ENCODE measurements around the gene SLC38A7. TPM values are rescaled to one million over a fixed set of nuclear protein-coding genes. Genes with fewer than 3 reads are reported as not detected.

Gene SLC38A7
- total RNA-seq, 1 experiment from 2014 or later: 9.8 TPM

DNA sequence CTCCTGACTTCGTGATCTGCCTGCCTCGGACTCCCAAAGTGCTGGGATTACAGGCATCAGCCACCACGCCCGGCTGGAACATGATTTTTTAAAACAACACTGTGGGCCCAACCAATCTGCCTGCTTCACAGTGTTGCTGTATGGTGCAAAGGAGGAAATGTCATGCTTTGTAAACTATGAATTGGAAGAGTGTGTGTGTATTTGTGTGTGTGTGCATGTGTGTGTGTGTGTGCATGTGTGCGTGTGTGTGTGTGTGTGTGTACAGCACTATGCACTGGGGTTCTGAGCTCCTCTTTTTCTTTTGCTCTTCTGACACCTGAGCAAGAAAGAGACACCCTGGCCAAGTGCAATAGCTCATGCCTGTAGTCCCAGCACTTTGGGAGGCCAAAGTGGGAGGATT lies 40.5 kb downstream of the SLC38A7 start:
- DNase-seq (ENCODE audit: low read depth, low spot score) (no peak), ATAC-seq (no peak)
- ChIA-PET POLR2A (no interaction called here), CTCF (no interaction called here), RAD21 (ENCODE audit: low non-redundant PET in 1 of 2, low total read pairs in 2 of 2, uncharacterized antibody in 2 of 2, unreplicated experiment in 2 of 2) (no interaction called here)
- no peaks in the 10 kb centered on the region for H4K20me1 ChIP-seq (ENCODE audit: insufficient read depth)
- no peak overlapping the region for H3K4me2 ChIP-seq (ENCODE audit: low read length)
- no peaks in the 10 kb centered on the region for H3K9me2 ChIP-seq (ENCODE audit: insufficient read depth)
- peaks cover 0 to 6% of the 10 kb centered on the region in 2 experiments; a peak in 2 of 4 replicates for H3K4me1 ChIP-seq (ENCODE audit: control insufficient read depth in 1 of 2, insufficient read depth in 2 of 2, low read length in 2 of 2)
- H3K36me3 ChIP-seq (ENCODE audit: control insufficient read depth in 1 of 2, insufficient read depth in 2 of 2, low read length in 2 of 2): no peaks in the 10 kb centered on the region
- no peaks in the 10 kb centered on the region for H3K9me3 ChIP-seq (ENCODE audit: control insufficient read depth in 1 of 2, insufficient read depth in 1 of 2, low read depth in 1 of 2, low read length in 2 of 2)
- H3K27ac ChIP-seq (ENCODE audit: low read depth, low read length): no peak overlapping the region
- BruUV-seq (replicated peaks): no TSS peak
- no peak for TF ChIP-seq YY1 (IDR thresholded peaks at IDR 0.05; ENCODE audit: extremely low read depth, insufficient replicate concordance, low read depth, low read length)
- TF ChIP-seq, protein P1, sequence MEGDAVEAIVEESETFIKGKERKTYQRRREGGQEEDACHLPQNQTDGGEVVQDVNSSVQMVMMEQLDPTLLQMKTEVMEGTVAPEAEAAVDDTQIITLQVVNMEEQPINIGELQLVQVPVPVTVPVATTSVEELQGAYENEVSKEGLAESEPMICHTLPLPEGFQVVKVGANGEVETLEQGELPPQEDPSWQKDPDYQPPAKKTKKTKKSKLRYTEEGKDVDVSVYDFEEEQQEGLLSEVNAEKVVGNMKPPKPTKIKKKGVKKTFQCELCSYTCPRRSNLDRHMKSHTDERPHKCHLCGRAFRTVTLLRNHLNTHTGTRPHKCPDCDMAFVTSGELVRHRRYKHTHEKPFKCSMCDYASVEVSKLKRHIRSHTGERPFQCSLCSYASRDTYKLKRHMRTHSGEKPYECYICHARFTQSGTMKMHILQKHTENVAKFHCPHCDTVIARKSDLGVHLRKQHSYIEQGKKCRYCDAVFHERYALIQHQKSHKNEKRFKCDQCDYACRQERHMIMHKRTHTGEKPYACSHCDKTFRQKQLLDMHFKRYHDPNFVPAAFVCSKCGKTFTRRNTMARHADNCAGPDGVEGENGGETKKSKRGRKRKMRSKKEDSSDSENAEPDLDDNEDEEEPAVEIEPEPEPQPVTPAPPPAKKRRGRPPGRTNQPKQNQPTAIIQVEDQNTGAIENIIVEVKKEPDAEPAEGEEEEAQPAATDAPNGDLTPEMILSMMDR (IDR thresholded peaks at IDR 0.05 in 2 of 3, conservative IDR thresholded peaks at IDR 0.05 in 1 of 3; ENCODE audit: borderline replicate concordance in 1 of 3, insufficient read depth in 1 of 3, low read depth in 2 of 3, low read length in 2 of 3): no peak
- no peak for TF ChIP-seq ELF1 (IDR thresholded peaks at IDR 0.05; ENCODE audit: borderline replicate concordance, low read depth)
- TF ChIP-seq ZFX (IDR thresholded peaks at IDR 0.05): no peak
- TF ChIP-seq, protein P2, sequence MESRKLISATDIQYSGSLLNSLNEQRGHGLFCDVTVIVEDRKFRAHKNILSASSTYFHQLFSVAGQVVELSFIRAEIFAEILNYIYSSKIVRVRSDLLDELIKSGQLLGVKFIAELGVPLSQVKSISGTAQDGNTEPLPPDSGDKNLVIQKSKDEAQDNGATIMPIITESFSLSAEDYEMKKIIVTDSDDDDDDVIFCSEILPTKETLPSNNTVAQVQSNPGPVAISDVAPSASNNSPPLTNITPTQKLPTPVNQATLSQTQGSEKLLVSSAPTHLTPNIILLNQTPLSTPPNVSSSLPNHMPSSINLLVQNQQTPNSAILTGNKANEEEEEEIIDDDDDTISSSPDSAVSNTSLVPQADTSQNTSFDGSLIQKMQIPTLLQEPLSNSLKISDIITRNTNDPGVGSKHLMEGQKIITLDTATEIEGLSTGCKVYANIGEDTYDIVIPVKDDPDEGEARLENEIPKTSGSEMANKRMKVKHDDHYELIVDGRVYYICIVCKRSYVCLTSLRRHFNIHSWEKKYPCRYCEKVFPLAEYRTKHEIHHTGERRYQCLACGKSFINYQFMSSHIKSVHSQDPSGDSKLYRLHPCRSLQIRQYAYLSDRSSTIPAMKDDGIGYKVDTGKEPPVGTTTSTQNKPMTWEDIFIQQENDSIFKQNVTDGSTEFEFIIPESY (IDR thresholded peaks at IDR 0.05; ENCODE audit: extremely low read depth, insufficient replicate concordance, low read length): no peak
- no peak for TF ChIP-seq CBX3 (IDR thresholded peaks at IDR 0.05; ENCODE audit: low read depth)
- no peak overlapping the region for H3K9ac ChIP-seq (ENCODE audit: low read length)
- intact Hi-C loops (cut with micrococcal nuclease): no loop called here
- no peaks in the 10 kb centered on the region for H3K79me2 ChIP-seq (ENCODE audit: insufficient read depth, low read length)
- no peak overlapping the region for H2AFZ ChIP-seq (ENCODE audit: low read depth, low read length, poor library complexity, severe bottlenecking)
- no peaks in the 10 kb centered on the region for H3K27me3 ChIP-seq (ENCODE audit: insufficient read depth, low read length)
- H3K4me3 ChIP-seq (replicated peaks in 1 of 2; ENCODE audit: low read depth in 1 of 2, low read length in 2 of 2): no peak overlapping the region
